GM23338 (cell line): Measurements from ENCODE around the gene YIPF5. TPM values are rescaled to one million over a fixed set of nuclear protein-coding genes. Genes with fewer than 3 reads are reported as not detected.

ENCODE experiments used
- ATAC-seq: fragments of 200-7000 bp; cut with Tn5 transposase; 3 replicates; pipeline ENCODE4 v1.9.1; 2020
- DNase-seq: peaks from one replicate; pipeline ENCODE4 v3.0.0-alpha.2; 2015; ENCODE audit warnings: low spot score
- H2AFZ ChIP-seq: fragments of 200-600 bp; sonication (generic); 2 replicates; pipeline ENCODE4 v1.8.0; 2016; ENCODE audit warnings: antibody characterized with exemption, mild to moderate bottlenecking, moderate library complexity
- H3F3A ChIP-seq: fragments of 200-600 bp; sonication (generic); replicated peaks from 2 replicates; pipeline ENCODE4 v1.8.0; 2017; ENCODE audit warnings: antibody characterized with exemption, mixed run types, low read depth
- H3K27ac ChIP-seq: fragments of 200-600 bp; sonication (generic); 2 replicates; pipeline ENCODE4 v1.6.1; 2016; ENCODE audit warnings: low read depth
- H3K27me3 ChIP-seq: fragments of 200-600 bp; sonication (generic); 2 replicates; pipeline ENCODE4 v1.8.0; 2016; ENCODE audit warnings: mild to moderate bottlenecking, mixed run types, moderate library complexity; ENCODE audit not compliant: insufficient read depth
- H3K36me3 ChIP-seq: fragments of 200-600 bp; sonication (generic); 2 replicates; pipeline ENCODE4 v1.8.0; 2016; ENCODE audit warnings: mild to moderate bottlenecking; ENCODE audit not compliant: insufficient read depth
- H3K4me1 ChIP-seq: fragments of 200-600 bp; sonication (generic); 2 replicates; pipeline ENCODE4 v1.8.0; 2016; ENCODE audit warnings: mild to moderate bottlenecking, moderate library complexity; ENCODE audit not compliant: insufficient read depth
- H3K4me2 ChIP-seq: fragments of 200-600 bp; sonication (generic); 2 replicates; pipeline ENCODE4 v1.7.1; 2017; ENCODE audit warnings: mixed run types
- H3K4me3 ChIP-seq: fragments of 200-600 bp; sonication (generic); 2 replicates; pipeline ENCODE4 v1.6.1; 2016; ENCODE audit warnings: mixed run types
- H3K79me2 ChIP-seq: fragments of 200-600 bp; sonication (generic); replicated peaks from 2 replicates; pipeline ENCODE4 v1.8.0; 2017; ENCODE audit warnings: mild to moderate bottlenecking; ENCODE audit not compliant: insufficient read depth
- H3K9me2 ChIP-seq: fragments of 200-600 bp; sonication (generic); 2 replicates; pipeline ENCODE4 v1.8.0; 2017; ENCODE audit not compliant: insufficient read depth
- H4K20me1 ChIP-seq: fragments of 200-600 bp; sonication (generic); replicated peaks from 2 replicates; pipeline ENCODE4 v1.8.0; 2017; ENCODE audit warnings: mild to moderate bottlenecking; ENCODE audit not compliant: insufficient read depth
- H3K27ac Mint-ChIP-seq: 2 replicates; pipeline ENCODE4 v1.8.0; 2020; ENCODE audit warnings: inconsistent platforms, mild to moderate bottlenecking, moderate library complexity, mixed read lengths
- H3K27me3 Mint-ChIP-seq: 3 replicates; pipeline ENCODE4 v1.8.0; 2022; ENCODE audit warnings: low read depth, mild to moderate bottlenecking, moderate library complexity, mixed read lengths, inconsistent platforms; ENCODE audit not compliant: insufficient read depth, poor library complexity
- H3K36me3 Mint-ChIP-seq: 3 replicates; pipeline ENCODE4 v1.8.0; 2021; ENCODE audit warnings: low read depth, mild to moderate bottlenecking, inconsistent platforms, moderate library complexity, mixed read lengths
- H3K4me1 Mint-ChIP-seq: 3 replicates; pipeline ENCODE4 v1.8.0; 2020; ENCODE audit warnings: mild to moderate bottlenecking, inconsistent platforms, mixed read lengths
- H3K4me3 Mint-ChIP-seq: 3 replicates; pipeline ENCODE4 v1.8.0; 2021; ENCODE audit warnings: moderate library complexity, mild to moderate bottlenecking, inconsistent platforms, mixed read lengths
- H3K9me3 Mint-ChIP-seq: 3 replicates; pipeline ENCODE4 v1.8.0; 2020; ENCODE audit warnings: moderate library complexity, mild to moderate bottlenecking, inconsistent platforms, mixed read lengths
- CREB1 ChIP-seq: fragments of 250-450 bp; sonication (Bioruptor Pico); IDR thresholded peaks from 2 replicates; pipeline ENCODE4 v1.5.0; 2020; ENCODE audit warnings: low read depth, mild to moderate bottlenecking, moderate library complexity
- EZH2 ChIP-seq: fragments of 200-600 bp; sonication (generic); IDR thresholded peaks from one replicate; pipeline ENCODE4 v1.8.0; 2017; ENCODE audit warnings: antibody characterized with exemption, mild to moderate bottlenecking, low read depth; ENCODE audit not compliant: unreplicated experiment
- EZH2phosphoT487 ChIP-seq: fragments of 200-600 bp; sonication (generic); IDR thresholded peaks from one replicate; pipeline ENCODE4 v1.8.1; 2018; ENCODE audit warnings: antibody characterized with exemption; ENCODE audit not compliant: unreplicated experiment
- NANOG ChIP-seq: IDR thresholded peaks from 2 replicates; pipeline ENCODE4 v1.6.1; 2016; ENCODE audit warnings: antibody characterized with exemption, borderline replicate concordance
- STAT1 ChIP-seq: IDR thresholded peaks from one replicate; pipeline ENCODE4 v1.6.1; 2016; ENCODE audit warnings: antibody characterized with exemption; ENCODE audit not compliant: unreplicated experiment
- ZNF331 ChIP-seq: fragments of 250-450 bp; sonication (Bioruptor Pico); IDR thresholded peaks from 2 replicates; pipeline ENCODE4 v1.5.0; 2020; ENCODE audit warnings: low read depth, mild to moderate bottlenecking, moderate library complexity
- polyA plus RNA-seq: library from polyadenylated mRNA; unstranded; fragments of >200 nt; fragmentation: Nextera tagmentation; extraction: Ambion mirVana; gene quantifications from 2 replicates; pipeline ENCODE4 v1.2.1, GENCODE V29; 2016
- total RNA-seq: library from RNA; depleted of rRNA; stranded (reverse); fragments of >200 nt; shearing (Covaris generic); gene quantifications from 2 replicates; pipeline ENCODE4 v1.2.3, GENCODE V29; 2014
- TF ChIP-seq, protein P1 (sequence below): IDR thresholded peaks from 2 replicates; pipeline ENCODE4 v1.6.1; 2016; ENCODE audit warnings: antibody characterized with exemption
- TF ChIP-seq, protein P2 (sequence below): IDR thresholded peaks from one replicate; pipeline ENCODE4 v1.6.1; 2018; ENCODE audit warnings: antibody characterized with exemption; ENCODE audit not compliant: unreplicated experiment
- TF ChIP-seq, protein P3 (sequence below), 2 experiments: fragments of 200-600 bp in 1 of 2; sonication (generic) in 1 of 2; conservative IDR thresholded peaks; 2 replicates each; pipeline versions ENCODE4 v1.5.1 to v1.6.1; 2016 to 2017; ENCODE audit warnings: antibody characterized with exemption in 2 of 2, low read depth in 2 of 2, mild to moderate bottlenecking in 2 of 2, moderate library complexity in 1 of 2
- TF ChIP-seq, protein P4 (sequence below): fragments of 250-450 bp; sonication (Bioruptor Pico); IDR thresholded peaks from 2 replicates; pipeline ENCODE4 v1.5.0; 2020; ENCODE audit warnings: mild to moderate bottlenecking, moderate library complexity

Gene YIPF5
- total and polyA plus RNA-seq, 2 experiments from 2014 or later: 28.1 to 46.5 TPM

DNA sequence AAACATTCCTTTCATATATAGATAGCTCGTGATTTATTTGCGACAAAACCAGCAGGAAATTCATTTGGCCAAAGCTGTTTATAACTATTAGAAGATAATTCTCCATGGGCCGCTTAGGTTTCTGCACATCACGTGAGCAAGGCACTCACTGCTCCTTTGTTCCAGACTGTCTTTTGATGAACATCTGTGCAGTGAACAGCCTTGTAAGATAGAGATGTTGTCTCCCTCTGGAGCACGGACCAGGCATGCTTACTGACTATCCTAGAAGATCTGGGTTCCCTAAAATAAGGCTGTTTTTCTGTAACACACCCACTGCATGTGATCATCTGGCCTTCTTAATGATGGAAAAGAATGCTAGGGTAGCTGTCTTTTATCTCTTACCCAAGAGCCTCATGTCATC, 30.9 kb downstream of the YIPF5 start (continued):
- TF ChIP-seq STAT1: no peak
- no peak for TF ChIP-seq CREB1
- TF ChIP-seq, protein P1, sequence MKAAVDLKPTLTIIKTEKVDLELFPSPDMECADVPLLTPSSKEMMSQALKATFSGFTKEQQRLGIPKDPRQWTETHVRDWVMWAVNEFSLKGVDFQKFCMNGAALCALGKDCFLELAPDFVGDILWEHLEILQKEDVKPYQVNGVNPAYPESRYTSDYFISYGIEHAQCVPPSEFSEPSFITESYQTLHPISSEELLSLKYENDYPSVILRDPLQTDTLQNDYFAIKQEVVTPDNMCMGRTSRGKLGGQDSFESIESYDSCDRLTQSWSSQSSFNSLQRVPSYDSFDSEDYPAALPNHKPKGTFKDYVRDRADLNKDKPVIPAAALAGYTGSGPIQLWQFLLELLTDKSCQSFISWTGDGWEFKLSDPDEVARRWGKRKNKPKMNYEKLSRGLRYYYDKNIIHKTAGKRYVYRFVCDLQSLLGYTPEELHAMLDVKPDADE: no peak

DNA sequence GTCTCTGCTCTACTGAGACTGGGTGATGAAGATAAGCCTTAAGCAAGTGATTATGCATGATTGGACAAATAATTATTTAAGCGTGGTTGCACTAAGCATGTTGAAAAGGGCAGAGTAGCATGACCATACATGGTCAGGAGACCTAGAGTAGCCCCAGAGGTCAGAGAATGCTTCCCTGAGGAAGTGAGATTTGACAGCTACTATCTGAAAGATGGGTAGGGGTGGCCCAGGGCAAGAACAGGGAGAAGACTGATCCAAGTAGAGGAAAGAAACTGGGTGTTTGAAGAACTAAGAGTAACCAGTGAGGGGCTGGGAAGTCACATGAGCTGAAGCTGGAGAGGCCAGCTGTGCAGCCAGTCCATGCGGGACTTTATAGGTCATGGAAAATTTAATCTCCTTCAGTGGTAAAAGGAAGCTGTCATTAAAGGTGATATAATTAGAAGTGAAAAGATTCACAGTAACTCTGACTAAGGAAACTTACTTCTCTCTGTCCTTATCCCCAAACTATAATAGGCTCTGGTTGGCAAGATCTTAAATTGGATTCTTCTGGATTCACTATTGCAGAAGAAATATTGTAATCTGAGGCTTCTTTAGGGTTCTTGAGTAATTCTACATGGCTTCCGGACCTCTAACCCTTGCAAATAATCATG, 35.2 kb downstream of the YIPF5 start:
- H3K4me1 Mint-ChIP-seq: no peaks in the 10 kb centered on the region
- H3K27me3 Mint-ChIP-seq: no peaks in the 10 kb centered on the region
- Histone ChIP-seq H3K4me2 (no peak overlapping the region), H3K27me3 (no peaks in the 10 kb centered on the region), H3K9me2 (no peaks in the 10 kb centered on the region; the same call in 1 of the 2 replicates), H3K36me3 (no peaks in the 10 kb centered on the region; the same call in 1 of the 2 replicates), H3K79me2 (no peaks in the 10 kb centered on the region), H2AFZ (no peak overlapping the region), H3K27ac (no peak overlapping the region), H3K4me1 (no peaks in the 10 kb centered on the region), H4K20me1 (no peaks in the 10 kb centered on the region), H3K4me3 (no peak overlapping the region), H3F3A (no peaks in the 10 kb centered on the region)
- ATAC-seq: no peak
- no peaks in the 10 kb centered on the region for H3K9me3 Mint-ChIP-seq
- H3K36me3 Mint-ChIP-seq: no peaks in the 10 kb centered on the region
- DNase-seq: no peak
- no peak overlapping the region for H3K27ac Mint-ChIP-seq
- H3K4me3 Mint-ChIP-seq: no peak overlapping the region
- TF ChIP-seq NANOG: no peak
- TF ChIP-seq ZNF331: no peak
- TF ChIP-seq, protein P2, sequence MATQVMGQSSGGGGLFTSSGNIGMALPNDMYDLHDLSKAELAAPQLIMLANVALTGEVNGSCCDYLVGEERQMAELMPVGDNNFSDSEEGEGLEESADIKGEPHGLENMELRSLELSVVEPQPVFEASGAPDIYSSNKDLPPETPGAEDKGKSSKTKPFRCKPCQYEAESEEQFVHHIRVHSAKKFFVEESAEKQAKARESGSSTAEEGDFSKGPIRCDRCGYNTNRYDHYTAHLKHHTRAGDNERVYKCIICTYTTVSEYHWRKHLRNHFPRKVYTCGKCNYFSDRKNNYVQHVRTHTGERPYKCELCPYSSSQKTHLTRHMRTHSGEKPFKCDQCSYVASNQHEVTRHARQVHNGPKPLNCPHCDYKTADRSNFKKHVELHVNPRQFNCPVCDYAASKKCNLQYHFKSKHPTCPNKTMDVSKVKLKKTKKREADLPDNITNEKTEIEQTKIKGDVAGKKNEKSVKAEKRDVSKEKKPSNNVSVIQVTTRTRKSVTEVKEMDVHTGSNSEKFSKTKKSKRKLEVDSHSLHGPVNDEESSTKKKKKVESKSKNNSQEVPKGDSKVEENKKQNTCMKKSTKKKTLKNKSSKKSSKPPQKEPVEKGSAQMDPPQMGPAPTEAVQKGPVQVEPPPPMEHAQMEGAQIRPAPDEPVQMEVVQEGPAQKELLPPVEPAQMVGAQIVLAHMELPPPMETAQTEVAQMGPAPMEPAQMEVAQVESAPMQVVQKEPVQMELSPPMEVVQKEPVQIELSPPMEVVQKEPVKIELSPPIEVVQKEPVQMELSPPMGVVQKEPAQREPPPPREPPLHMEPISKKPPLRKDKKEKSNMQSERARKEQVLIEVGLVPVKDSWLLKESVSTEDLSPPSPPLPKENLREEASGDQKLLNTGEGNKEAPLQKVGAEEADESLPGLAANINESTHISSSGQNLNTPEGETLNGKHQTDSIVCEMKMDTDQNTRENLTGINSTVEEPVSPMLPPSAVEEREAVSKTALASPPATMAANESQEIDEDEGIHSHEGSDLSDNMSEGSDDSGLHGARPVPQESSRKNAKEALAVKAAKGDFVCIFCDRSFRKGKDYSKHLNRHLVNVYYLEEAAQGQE: no peak
- TF ChIP-seq EZH2phosphoT487: no peak
- TF ChIP-seq EZH2: no peak
- TF ChIP-seq, protein P1: no peak
- TF ChIP-seq, protein P3, sequence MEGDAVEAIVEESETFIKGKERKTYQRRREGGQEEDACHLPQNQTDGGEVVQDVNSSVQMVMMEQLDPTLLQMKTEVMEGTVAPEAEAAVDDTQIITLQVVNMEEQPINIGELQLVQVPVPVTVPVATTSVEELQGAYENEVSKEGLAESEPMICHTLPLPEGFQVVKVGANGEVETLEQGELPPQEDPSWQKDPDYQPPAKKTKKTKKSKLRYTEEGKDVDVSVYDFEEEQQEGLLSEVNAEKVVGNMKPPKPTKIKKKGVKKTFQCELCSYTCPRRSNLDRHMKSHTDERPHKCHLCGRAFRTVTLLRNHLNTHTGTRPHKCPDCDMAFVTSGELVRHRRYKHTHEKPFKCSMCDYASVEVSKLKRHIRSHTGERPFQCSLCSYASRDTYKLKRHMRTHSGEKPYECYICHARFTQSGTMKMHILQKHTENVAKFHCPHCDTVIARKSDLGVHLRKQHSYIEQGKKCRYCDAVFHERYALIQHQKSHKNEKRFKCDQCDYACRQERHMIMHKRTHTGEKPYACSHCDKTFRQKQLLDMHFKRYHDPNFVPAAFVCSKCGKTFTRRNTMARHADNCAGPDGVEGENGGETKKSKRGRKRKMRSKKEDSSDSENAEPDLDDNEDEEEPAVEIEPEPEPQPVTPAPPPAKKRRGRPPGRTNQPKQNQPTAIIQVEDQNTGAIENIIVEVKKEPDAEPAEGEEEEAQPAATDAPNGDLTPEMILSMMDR (conservative IDR thresholded peaks at IDR 0.05; ENCODE audit: low read depth in 2 of 2): no peak
- TF ChIP-seq CREB1: no peak
- TF ChIP-seq, protein P4, sequence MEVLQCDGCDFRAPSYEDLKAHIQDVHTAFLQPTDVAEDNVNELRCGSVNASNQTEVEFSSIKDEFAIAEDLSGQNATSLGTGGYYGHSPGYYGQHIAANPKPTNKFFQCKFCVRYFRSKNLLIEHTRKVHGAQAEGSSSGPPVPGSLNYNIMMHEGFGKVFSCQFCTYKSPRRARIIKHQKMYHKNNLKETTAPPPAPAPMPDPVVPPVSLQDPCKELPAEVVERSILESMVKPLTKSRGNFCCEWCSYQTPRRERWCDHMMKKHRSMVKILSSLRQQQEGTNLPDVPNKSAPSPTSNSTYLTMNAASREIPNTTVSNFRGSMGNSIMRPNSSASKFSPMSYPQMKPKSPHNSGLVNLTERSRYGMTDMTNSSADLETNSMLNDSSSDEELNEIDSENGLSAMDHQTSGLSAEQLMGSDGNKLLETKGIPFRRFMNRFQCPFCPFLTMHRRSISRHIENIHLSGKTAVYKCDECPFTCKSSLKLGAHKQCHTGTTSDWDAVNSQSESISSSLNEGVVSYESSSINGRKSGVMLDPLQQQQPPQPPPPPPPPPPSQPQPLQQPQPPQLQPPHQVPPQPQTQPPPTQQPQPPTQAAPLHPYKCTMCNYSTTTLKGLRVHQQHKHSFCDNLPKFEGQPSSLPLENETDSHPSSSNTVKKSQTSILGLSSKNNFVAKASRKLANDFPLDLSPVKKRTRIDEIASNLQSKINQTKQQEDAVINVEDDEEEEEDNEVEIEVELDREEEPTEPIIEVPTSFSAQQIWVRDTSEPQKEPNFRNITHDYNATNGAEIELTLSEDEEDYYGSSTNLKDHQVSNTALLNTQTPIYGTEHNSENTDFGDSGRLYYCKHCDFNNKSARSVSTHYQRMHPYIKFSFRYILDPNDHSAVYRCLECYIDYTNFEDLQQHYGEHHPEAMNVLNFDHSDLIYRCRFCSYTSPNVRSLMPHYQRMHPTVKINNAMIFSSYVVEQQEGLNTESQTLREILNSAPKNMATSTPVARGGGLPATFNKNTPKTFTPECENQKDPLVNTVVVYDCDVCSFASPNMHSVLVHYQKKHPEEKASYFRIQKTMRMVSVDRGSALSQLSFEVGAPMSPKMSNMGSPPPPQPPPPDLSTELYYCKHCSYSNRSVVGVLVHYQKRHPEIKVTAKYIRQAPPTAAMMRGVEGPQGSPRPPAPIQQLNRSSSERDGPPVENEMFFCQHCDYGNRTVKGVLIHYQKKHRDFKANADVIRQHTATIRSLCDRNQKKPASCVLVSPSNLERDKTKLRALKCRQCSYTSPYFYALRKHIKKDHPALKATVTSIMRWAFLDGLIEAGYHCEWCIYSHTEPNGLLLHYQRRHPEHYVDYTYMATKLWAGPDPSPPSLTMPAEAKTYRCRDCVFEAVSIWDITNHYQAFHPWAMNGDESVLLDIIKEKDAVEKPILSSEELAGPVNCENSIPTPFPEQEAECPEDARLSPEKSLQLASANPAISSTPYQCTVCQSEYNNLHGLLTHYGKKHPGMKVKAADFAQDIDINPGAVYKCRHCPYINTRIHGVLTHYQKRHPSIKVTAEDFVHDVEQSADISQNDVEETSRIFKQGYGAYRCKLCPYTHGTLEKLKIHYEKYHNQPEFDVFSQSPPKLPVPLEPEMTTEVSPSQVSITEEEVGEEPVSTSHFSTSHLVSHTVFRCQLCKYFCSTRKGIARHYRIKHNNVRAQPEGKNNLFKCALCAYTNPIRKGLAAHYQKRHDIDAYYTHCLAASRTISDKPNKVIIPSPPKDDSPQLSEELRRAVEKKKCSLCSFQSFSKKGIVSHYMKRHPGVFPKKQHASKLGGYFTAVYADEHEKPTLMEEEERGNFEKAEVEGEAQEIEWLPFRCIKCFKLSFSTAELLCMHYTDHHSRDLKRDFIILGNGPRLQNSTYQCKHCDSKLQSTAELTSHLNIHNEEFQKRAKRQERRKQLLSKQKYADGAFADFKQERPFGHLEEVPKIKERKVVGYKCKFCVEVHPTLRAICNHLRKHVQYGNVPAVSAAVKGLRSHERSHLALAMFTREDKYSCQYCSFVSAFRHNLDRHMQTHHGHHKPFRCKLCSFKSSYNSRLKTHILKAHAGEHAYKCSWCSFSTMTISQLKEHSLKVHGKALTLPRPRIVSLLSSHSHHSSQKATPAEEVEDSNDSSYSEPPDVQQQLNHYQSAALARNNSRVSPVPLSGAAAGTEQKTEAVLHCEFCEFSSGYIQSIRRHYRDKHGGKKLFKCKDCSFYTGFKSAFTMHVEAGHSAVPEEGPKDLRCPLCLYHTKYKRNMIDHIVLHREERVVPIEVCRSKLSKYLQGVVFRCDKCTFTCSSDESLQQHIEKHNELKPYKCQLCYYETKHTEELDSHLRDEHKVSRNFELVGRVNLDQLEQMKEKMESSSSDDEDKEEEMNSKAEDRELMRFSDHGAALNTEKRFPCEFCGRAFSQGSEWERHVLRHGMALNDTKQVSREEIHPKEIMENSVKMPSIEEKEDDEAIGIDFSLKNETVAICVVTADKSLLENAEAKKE (CRISPR knock-in tag): no peak
- no peak for TF ChIP-seq STAT1
